Measurements from ENCODE around the gene RBM39. TPM values are rescaled to one million over a fixed set of nuclear protein-coding genes. Genes with fewer than 3 reads are reported as not detected.

The RBM39 gene
- total and polyA plus RNA-seq, 2 of the 8 experiments (the other 6 are each of a cell fraction or from before 2014, with no cell fraction given), result 78.0 to 219 TPM

GRCh38 chr20:35729836-35730582 lies 12.1 kb downstream of the RBM39 start:
- Histone ChIP-seq H2BK20ac (ENCODE audit: low read length) (no peak overlapping the region), H3K9ac (replicated peaks in 1 of 4; ENCODE audit: extremely low read depth in 1 of 4, low read depth in 3 of 4, low read length in 3 of 4) (no peak overlapping the region), H3K4me3 (ENCODE audit: extremely low read depth in 1 of 4, insufficient read depth in 2 of 4, low read depth in 3 of 4, low read length in 4 of 4) (no peak overlapping the region), H3K36me3 (ENCODE audit: control insufficient read depth in 2 of 4, insufficient read depth in 4 of 4, low read length in 3 of 4) (peaks cover 60 to 99% (median 92%) of the 10 kb centered on the region in 4 experiments), H3K56ac (replicated peaks; ENCODE audit: insufficient read length, low read depth, low read length) (no peak overlapping the region), H2BK5ac (ENCODE audit: low read depth, low read length) (no peak overlapping the region), H4K91ac (replicated peaks; ENCODE audit: insufficient read length, low read length) (no peak overlapping the region), H3K9me3 (ENCODE audit: insufficient read depth in 2 of 2, low read depth in 1 of 2, low read length in 1 of 2) (no peaks in the 10 kb centered on the region), H3K27me3 (replicated peaks in 1 of 4; ENCODE audit: control insufficient read depth in 3 of 4, extremely low read depth in 1 of 4, insufficient read depth in 3 of 4, low read length in 3 of 4) (no peaks in the 10 kb centered on the region), H2AFZ (ENCODE audit: low read length) (no peak overlapping the region), H3K14ac (ENCODE audit: insufficient read length) (no peak overlapping the region), H4K20me1 (replicated peaks in 1 of 2; ENCODE audit: control insufficient read depth in 1 of 2, insufficient read depth in 2 of 2, low read length in 2 of 2) (peaks cover 22 to 24% of the 10 kb centered on the region in 2 experiments), H3K4ac (replicated peaks; ENCODE audit: insufficient read length, low read depth, low read length) (no peak overlapping the region), H2BK120ac (replicated peaks; ENCODE audit: low read depth, low read length) (no peak overlapping the region), H2BK12ac (ENCODE audit: low read depth, low read length) (no peak overlapping the region), H4K5ac (ENCODE audit: insufficient read length, low read depth, low read length) (no peak overlapping the region), H3K23ac (ENCODE audit: insufficient read length) (no peak overlapping the region), H2AK5ac (ENCODE audit: low read depth, low read length) (no peak overlapping the region), H3K18ac (ENCODE audit: extremely low read depth, low read length) (no peak overlapping the region), H2BK15ac (ENCODE audit: low read length) (no peak overlapping the region), H4K8ac (ENCODE audit: extremely low read depth, insufficient read depth, low read length) (no peak overlapping the region), H3K79me2 (ENCODE audit: control insufficient read depth in 1 of 2, insufficient read depth in 2 of 2, low read length in 2 of 2) (peaks cover 2 to 90% of the 10 kb centered on the region in 2 experiments), H3K4me2 (ENCODE audit: insufficient read depth in 1 of 2, low read depth in 2 of 2, low read length in 2 of 2) (no peak overlapping the region), H3K4me1 (replicated peaks in 1 of 4; ENCODE audit: control insufficient read depth in 3 of 4, insufficient read depth in 4 of 4, low read length in 3 of 4) (no peaks in the 10 kb centered on the region), H3K27ac (ENCODE audit: low read depth, low read length) (no peak overlapping the region), H3K23me2 (ENCODE audit: low read depth, low read length) (no peaks in the 10 kb centered on the region), H3K79me1 (ENCODE audit: low read depth, low read length) (peaks cover 3% of the 10 kb centered on the region)
- CTCF ChIA-PET (ENCODE audit: partially characterized antibody), result no interaction called here
- TF ChIP-seq POLR2A (IDR thresholded peaks at IDR 0.05; ENCODE audit: control extremely low read depth in 1 of 2, low read depth in 2 of 2, low read length in 2 of 2), result peak in 1 of 2 experiments; percentile 15; a peak in 1 of 3 replicates
- TF ChIP-seq BRCA1 (IDR thresholded peaks at IDR 0.05; ENCODE audit: low read depth, low read length), result no peak
- WGBS, 2 experiments (ENCODE audit: extremely low coverage in 1 of 2, insufficient coverage in 1 of 2, insufficient read length in 1 of 2, insufficient replicate concordance in 2 of 2, low coverage in 1 of 2, low lambda C conversion rate in 2 of 2, missing lambda C conversion rate in 1 of 2), result 94% methylated on average over 2 of the region's 2 CpGs; no CpG with 5 or more reads in 1 of the 2 experiments
- no peak for DNase-seq (ENCODE audit: low read depth in 1 of 2, low spot score in 2 of 2)
- POLR2A ChIA-PET (ENCODE audit: partially characterized antibody), result interaction anchor here (0.7 to 45.3 kb wide), 11 partner anchors 0 to 164 kb away, joined by 3 to 2341 read pairs (median 3); partner anchors contain the start of genes NFS1, PHF20, RBM39 and ROMO1
- FAIRE-seq, result no peak
